ENCODE measurements around the gene CAMKK1. TPM values are rescaled to one million over a fixed set of nuclear protein-coding genes. Genes with fewer than 3 reads are reported as not detected.

The CAMKK1 gene
- total and polyA plus RNA-seq, 2 of the 4 experiments (the other 2 are of a cell fraction) = 4.1 to 8.2 TPM

DNA sequence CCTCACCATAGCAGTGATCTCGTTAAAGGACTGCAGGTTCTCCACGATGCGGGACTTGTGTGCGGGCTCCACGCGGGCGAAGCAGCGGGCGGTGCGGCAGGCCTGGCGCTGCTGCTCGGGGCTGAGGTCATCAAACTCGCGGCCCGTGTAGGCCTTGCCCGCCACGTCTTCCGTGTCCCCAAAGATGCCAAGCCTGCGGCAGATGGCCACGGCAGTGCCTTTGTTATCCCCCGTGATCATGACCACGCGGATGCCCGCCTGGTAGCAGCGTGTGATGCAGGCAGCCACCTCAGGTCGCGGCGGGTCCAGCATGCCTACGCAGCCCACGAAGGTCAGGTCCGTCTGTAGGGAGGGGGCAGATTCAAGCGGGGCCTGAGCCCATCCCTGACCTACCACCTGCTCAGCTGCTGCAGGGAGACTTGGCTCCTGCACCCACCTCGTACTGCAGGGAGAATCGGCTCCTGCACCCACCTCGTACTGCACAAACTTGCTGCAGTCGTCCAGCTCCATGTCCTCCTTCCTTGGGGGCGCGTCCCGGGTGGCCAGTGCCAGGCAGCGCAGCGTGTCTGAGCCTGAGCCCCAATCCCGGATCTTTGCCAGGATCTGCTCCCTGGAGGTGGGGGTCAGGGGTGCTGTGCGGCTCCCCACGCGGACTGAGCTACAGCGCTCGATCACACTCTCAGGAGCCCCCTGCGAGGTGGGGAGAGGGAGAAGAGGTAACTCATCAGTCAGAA is 48.3 kb upstream of the CAMKK1 start:
- intact Hi-C loops (cut with micrococcal nuclease) (no loop called here), in situ Hi-C loops (cut with MboI; ENCODE audit: low sequenced_read_pairs) (no loop called here), dilution Hi-C loops (cut with HindIII; ENCODE audit: low sequenced_read_pairs, unreplicated experiment) (no loop called here)
- H3K4me3 ChIP-seq (ENCODE audit: insufficient read depth, low read depth, low read length) = no peak overlapping the region
- H2AK5ac ChIP-seq (ENCODE audit: low read depth, low read length) = no peak overlapping the region
- H4K20me1 ChIP-seq (ENCODE audit: insufficient read depth, low read length) = no peaks in the 10 kb centered on the region
- H3K14ac ChIP-seq (replicated peaks; ENCODE audit: low read depth, low read length) = no peak overlapping the region
- H3K9me1 ChIP-seq (ENCODE audit: insufficient read depth, low read length) = no peaks in the 10 kb centered on the region
- ChIA-PET POLR2A (ENCODE audit: unreplicated experiment) (no interaction called here), CTCF (no interaction called here)
- no peak overlapping the region for H4K8ac ChIP-seq (ENCODE audit: low read depth in 2 of 2, low read length in 2 of 2)
- peak overlapping the region; percentile 14 for H2AFZ ChIP-seq (replicated peaks; ENCODE audit: low read length, poor library complexity)
- no peak overlapping the region for H2BK15ac ChIP-seq (ENCODE audit: low read depth, low read length)
- no peaks in the 10 kb centered on the region for H3K4me1 ChIP-seq (ENCODE audit: control insufficient read depth, insufficient read depth, low read length)
- no peak overlapping the region for H3K4ac ChIP-seq (ENCODE audit: low read depth, low read length)
- H4K91ac ChIP-seq (ENCODE audit: insufficient read depth, low read depth, low read length) = no peak overlapping the region
- H4K5ac ChIP-seq (ENCODE audit: low read depth, low read length) = no peak overlapping the region
- no peak for DNase-seq
- no peak overlapping the region for H3K4me2 ChIP-seq (ENCODE audit: low read depth, low read length)
- no peak overlapping the region for H2BK5ac ChIP-seq (ENCODE audit: low read depth, low read length, poor library complexity, severe bottlenecking)
- H3K9me3 ChIP-seq (ENCODE audit: control insufficient read depth, insufficient read depth, low read length) = no peaks in the 10 kb centered on the region
- no peak overlapping the region for H3K18ac ChIP-seq (ENCODE audit: low read depth, low read length)
- no peaks in the 10 kb centered on the region for H3K36me3 ChIP-seq (ENCODE audit: control insufficient read depth, insufficient read depth, low read length)
- H3K23ac ChIP-seq (ENCODE audit: low read depth, low read length) = no peak overlapping the region
- no peak overlapping the region for H3K56ac ChIP-seq (ENCODE audit: extremely low read depth, insufficient read depth, low read length)
- no peak overlapping the region for H2AK9ac ChIP-seq (replicated peaks; ENCODE audit: low read depth, low read length, poor library complexity)
- no peaks in the 10 kb centered on the region for H3K79me1 ChIP-seq (ENCODE audit: low read depth in 1 of 2, low read length in 2 of 2)
- no peak for TF ChIP-seq RAD21 (IDR thresholded peaks at IDR 0.05; ENCODE audit: low read length)
- TF ChIP-seq SMC3 (IDR thresholded peaks at IDR 0.05; ENCODE audit: low read depth, low read length) = no peak
- TF ChIP-seq, protein P1, sequence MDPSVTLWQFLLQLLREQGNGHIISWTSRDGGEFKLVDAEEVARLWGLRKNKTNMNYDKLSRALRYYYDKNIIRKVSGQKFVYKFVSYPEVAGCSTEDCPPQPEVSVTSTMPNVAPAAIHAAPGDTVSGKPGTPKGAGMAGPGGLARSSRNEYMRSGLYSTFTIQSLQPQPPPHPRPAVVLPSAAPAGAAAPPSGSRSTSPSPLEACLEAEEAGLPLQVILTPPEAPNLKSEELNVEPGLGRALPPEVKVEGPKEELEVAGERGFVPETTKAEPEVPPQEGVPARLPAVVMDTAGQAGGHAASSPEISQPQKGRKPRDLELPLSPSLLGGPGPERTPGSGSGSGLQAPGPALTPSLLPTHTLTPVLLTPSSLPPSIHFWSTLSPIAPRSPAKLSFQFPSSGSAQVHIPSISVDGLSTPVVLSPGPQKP (IDR thresholded peaks at IDR 0.05; ENCODE audit: borderline replicate concordance, low read depth, low read length) = no peak
- TF ChIP-seq BHLHE40 (IDR thresholded peaks at IDR 0.05; ENCODE audit: low read depth, low read length) = no peak
- TF ChIP-seq NFE2L2 (IDR thresholded peaks at IDR 0.05; ENCODE audit: low read depth, low read length) = no peak
- no peak for TF ChIP-seq MAZ (IDR thresholded peaks at IDR 0.05; ENCODE audit: borderline replicate concordance, low read depth, low read length)
- TF ChIP-seq RFX5 (IDR thresholded peaks at IDR 0.05; ENCODE audit: low read depth, low read length) = no peak
- TF ChIP-seq CHD1 (IDR thresholded peaks at IDR 0.05; ENCODE audit: low read depth, low read length) = no peak
- TF ChIP-seq, protein P2, sequence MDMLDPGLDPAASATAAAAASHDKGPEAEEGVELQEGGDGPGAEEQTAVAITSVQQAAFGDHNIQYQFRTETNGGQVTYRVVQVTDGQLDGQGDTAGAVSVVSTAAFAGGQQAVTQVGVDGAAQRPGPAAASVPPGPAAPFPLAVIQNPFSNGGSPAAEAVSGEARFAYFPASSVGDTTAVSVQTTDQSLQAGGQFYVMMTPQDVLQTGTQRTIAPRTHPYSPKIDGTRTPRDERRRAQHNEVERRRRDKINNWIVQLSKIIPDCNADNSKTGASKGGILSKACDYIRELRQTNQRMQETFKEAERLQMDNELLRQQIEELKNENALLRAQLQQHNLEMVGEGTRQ (IDR thresholded peaks at IDR 0.05; ENCODE audit: low read depth, low read length) = no peak
- TF ChIP-seq, protein P3, sequence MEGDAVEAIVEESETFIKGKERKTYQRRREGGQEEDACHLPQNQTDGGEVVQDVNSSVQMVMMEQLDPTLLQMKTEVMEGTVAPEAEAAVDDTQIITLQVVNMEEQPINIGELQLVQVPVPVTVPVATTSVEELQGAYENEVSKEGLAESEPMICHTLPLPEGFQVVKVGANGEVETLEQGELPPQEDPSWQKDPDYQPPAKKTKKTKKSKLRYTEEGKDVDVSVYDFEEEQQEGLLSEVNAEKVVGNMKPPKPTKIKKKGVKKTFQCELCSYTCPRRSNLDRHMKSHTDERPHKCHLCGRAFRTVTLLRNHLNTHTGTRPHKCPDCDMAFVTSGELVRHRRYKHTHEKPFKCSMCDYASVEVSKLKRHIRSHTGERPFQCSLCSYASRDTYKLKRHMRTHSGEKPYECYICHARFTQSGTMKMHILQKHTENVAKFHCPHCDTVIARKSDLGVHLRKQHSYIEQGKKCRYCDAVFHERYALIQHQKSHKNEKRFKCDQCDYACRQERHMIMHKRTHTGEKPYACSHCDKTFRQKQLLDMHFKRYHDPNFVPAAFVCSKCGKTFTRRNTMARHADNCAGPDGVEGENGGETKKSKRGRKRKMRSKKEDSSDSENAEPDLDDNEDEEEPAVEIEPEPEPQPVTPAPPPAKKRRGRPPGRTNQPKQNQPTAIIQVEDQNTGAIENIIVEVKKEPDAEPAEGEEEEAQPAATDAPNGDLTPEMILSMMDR (conservative IDR thresholded peaks at IDR 0.05; ENCODE audit: low read depth, low read length) = no peak
- no peak for TF ChIP-seq MXI1 (IDR thresholded peaks at IDR 0.05; ENCODE audit: borderline replicate concordance, low read depth, low read length)
- TF ChIP-seq CEBPB (IDR thresholded peaks at IDR 0.05; ENCODE audit: low read depth, low read length) = no peak
- TF ChIP-seq FOS (IDR thresholded peaks at IDR 0.05; ENCODE audit: low read depth, low read length) = no peak
- H3K27me3 ChIP-seq (ENCODE audit: control insufficient read depth, insufficient read depth, low read length) = no peaks in the 10 kb centered on the region; the same call in 1 of the 2 replicates
- no peak overlapping the region for H2BK20ac ChIP-seq (ENCODE audit: low read depth, low read length)
- H3K9ac ChIP-seq (ENCODE audit: low read depth, low read length) = no peak overlapping the region
- ATAC-seq (ENCODE audit: low read depth) = no peak
- 94% methylated on average over 22 of the region's 48 CpGs; no CpG with 5 or more reads in 1 of the 2 experiments for WGBS, 2 experiments (ENCODE audit: extremely low coverage in 2 of 2, insufficient read length in 1 of 2)
- H3K27ac ChIP-seq (ENCODE audit: insufficient read depth, low read length) = no peak overlapping the region
- BruUV-seq (replicated peaks) = no TSS peak
- no peak overlapping the region for H2BK120ac ChIP-seq (ENCODE audit: low read depth, low read length)
